Middle frontal gyrus (tissue), 1 donor: Measurements from ENCODE around the gene ZDHHC4.
"Not testable (repeated sequence)": the region's sequence is repeated elsewhere in the genome, so short reads cannot be mapped to it uniquely, and the experiment has no call there.

Experiments used
- DNase-seq: peaks from one replicate; pipeline ENCODE4 v3.0.0-alpha.2; 2015; ENCODE audit warnings: low spot score; ENCODE audit errors: extremely low spot score

The ZDHHC4 gene

DNA sequence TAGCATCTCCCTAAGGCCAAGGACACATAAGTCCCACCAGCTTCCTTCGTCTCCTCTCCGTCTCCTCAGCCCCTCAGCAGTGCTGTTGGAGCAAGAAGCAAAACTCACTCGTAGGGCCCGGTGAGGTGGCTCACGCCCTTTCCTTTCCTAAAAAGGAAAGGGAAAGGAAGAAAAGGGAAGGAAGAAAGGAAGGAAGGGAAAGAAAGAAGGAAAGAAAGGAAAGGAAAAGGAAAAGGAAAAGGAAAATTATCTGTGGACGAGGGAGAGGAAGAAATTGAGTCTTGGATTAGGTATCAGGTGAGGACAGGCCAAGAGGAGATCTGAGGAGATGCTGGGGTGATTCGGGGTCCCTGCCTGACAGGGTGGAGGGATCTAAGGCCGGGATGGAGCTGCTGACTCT lies 56.8 kb downstream of the ZDHHC4 start:
- DNase-seq, result no peak

DNA sequence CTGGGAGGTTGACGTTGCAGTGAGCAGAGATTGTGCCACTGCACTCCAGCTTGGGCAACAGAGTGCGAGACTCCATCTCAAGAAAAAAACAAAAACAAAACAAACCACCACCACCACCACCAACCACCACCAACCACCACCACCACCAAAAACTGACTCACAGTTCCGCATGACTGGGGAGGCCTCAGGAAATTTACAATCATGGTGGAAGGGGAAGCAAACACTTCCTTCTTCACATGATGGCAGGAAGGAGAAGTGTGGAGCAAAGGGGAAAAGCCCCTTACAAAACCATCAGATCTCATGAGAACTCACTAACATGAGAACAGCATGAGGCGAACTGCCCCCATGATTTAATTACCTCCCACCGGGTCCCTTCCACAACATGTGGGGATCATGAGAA lies 57.7 kb downstream of the ZDHHC4 start:
- DNase-seq, result not testable (repeated sequence)

- peak; percentile 13 for DNase-seq
Measured at GRCh38 chr7:6636741-6637543, 59.7 kb downstream of the ZDHHC4 start, which contains the start of gene ZNF316. ZNF316 (plus strand) TSS chr7:6637318; CDS start chr7:6642410, 5,092 bp downstream.

DNA sequence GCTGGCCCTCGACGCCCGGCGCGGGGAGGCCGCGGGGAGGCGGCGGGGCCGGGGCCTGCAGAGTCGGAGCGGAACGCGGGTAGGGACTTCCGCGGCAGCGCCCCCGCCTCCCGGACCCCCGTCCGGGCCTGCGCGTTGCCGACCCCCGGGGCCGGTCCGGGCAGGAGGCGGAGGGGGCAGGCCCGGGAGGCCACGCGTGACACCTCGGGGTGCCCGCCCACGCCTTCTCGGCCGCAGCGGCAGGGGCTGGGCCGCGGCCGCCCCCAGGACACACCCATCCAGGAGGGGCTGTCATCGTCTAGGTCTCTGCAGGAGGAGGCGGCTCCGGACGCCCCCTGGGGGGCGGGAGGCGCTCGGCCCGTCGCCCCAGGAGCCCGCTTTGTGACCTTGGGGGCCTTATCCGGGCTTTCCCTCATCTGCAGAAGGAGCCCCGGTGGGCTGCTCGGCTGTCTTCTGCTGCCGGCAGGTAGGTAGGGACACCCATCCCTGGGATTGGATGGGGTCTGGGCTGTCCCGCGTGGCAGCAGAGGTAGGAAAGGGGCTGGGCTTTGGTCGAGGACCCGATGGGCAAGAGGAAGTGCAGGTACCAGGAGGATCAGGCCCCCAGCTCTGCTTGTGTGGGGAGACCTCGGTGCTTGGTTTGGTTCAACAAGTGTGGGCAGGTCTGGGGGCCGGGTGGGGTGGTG lies 60.4 kb downstream of the ZDHHC4 start:
- no peak for DNase-seq
